GM19397 (cell line): ENCODE data around the gene WFDC8.

ENCODE experiments used
- ATAC-seq: cut with Tn5 transposase; IDR thresholded peaks from one replicate; pipeline ENCODE4 v1.9.1; 2021; ENCODE audit warnings: mild to moderate bottlenecking, moderate library complexity; ENCODE audit not compliant: unreplicated experiment

Gene WFDC8

GRCh38 chr20:45550765-45551164 is 28.3 kb downstream of the WFDC8 start:
- no peak for ATAC-seq

DNA sequence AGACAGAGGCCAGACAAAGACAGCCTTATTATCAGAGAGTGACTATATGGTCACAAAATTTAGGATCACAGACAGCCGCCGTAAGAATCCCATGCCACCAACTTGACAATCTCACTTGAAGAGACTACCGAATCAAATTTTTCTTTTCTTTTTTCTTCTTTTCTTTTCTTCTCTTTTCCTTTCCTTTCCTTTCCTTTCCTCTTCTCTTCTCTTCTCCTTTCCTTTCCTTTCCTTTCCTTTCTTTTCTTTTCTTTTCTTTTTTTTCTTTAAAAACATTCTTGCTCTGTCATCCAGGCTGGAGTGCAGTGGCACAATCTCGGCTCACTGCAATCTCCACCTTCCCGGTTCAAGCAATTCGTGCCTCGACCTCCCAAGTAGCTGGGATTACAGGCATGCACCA is 30.7 kb downstream of the WFDC8 start:
- ATAC-seq, result no peak

DNA sequence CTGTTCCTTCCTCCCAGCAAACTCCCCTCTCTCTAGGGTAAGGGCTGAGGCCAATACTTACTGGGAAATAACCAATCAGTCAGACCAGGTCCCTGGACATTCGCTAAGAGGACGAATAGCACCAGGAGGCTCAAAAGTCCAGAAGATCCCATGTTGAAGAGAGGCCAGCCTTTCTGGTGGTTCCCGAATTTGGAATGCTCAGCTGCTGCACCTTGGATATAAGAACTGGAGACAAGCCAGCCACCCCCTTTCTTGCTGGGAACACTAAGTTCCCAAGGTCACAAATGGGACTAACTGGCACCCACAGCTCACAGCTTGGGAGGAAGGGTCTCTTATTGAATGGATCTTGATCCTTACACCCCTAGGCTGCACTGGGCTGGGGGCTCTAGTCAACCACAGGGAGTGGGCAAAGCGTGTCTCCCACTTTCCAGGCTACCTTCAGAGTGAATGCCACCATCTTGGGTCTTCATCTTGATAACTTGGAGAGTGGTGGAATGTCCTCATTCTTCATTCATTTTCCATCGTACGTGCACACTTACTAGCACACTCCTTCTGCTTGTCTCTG is 31.8 kb downstream of the WFDC8 start, which contains the start of gene EPPIN:
Gene EPPIN (minus strand): TSS at position 196 of the 565 bp plus-strand sequence. CDS start 44 bp downstream, at position 152.
- ATAC-seq, result no peak

GRCh38 chr20:45545754-45546453 is 33.2 kb downstream of the WFDC8 start:
- no peak for ATAC-seq

GRCh38 chr20:45545351-45545750 is 33.7 kb downstream of the WFDC8 start:
- ATAC-seq, result no peak

DNA sequence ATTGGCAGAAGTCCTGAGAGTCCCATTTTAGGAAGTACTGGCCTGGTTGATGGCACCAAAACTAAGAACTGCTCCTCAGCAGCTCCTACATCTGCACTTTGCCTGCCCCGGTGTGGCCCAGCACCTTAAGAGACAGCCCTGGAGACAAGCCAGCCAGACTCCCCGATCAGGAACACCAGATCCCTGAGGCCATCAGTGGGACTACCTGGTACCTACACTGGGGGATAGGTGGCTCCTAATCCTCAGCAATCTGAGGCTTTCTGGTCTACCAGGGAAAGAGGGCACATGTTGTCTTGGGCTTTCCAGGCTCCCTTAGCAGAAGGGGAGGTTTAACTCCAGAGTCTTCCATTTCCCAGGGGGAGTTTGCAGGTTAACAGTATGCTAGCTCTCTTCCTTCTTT is 39.7 kb downstream of the WFDC8 start, which contains the start of gene WFDC6:
Gene WFDC6 (minus strand): TSS at position 101 of the 400 bp plus-strand sequence. CDS start 75 bp downstream, at position 26.
- ATAC-seq, result no peak

DNA sequence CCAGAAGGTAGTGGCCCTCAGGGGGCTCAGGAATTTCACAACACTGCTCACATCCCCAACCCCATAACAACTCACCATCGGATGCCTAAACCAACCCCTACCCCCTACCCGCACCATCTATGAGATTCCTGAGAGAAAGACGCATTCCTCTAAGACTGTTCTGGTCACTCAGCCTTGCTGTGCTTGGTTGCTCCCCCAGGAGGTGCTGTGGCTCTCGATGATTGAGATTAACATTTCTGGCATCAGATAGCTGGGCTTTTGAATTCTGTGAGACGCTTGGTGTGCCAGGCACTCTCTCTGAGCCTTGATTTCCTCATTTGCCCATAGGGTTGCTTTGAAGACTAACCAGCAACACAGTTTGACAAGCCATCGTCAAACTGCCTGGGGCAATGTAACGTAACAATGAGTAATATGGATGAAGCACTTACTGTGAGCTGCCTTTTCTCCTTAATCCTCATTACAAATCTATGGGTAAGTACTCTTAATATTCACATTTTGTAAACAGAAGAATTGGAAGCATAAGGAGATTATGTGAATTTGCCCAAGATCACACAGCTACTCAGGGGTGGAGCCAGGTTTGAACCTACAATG is 40.8 kb downstream of the WFDC8 start:
- no peak for ATAC-seq

DNA sequence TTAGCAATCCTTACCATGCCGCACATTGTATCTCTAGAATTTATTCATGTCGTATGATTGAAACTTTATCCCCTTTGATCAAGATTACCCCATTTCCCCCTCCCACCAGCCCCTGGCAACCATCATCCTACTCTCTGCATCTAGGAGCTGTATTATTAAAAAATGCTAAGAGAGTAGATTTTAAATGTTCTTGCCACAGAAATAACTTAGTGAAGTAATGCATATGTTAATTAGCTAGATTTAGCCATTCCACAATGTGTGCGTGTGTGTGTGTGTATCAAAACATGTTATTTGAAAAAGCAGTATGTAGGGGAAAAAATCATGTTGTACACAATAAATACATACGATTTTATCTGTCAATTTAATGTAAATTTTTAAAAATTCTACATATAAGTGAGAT is 51.8 kb downstream of the WFDC8 start:
- no peak for ATAC-seq

DNA sequence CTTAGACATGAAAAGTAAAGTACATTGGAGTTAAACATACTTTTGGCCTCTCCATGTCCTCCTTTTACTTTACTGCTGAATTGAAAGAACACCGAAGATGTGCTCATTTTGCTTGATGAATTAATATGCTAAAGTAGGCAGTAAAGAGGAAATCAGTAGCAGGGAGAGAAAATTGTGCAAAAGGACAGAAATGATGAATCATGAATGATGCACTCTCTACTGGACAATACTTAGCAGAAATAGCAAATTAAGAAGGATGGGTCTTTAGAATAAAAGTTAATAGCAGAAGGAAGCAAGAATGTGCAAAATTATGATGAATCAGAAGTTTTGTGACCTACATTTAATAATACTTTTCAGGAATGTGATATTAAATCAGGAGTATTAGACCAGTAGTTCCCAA is 55.3 kb downstream of the WFDC8 start:
- no peak for ATAC-seq

DNA sequence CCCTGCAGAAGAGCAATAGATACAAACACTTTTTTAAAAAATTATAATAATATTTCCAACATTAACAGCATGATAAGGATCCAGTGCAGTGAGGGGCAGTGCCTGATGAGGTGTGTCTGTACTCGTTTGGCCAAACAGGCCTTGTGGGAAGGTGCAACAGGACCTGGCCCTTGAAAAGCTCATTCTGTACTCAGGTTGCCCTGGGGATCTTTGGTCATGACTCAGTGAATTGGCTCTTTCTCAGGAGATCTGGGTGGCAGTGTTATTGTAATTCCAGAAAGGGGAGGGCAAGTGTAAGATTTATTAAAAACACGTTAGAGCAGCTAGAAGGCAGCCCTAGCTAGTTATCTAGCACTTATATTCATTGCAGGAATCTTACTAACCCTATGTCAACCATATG is 60.8 kb downstream of the WFDC8 start:
- no peak for ATAC-seq

GRCh38 chr20:45515147-45515913 is 63.8 kb downstream of the WFDC8 start, which contains the start of gene SPINT3:
SPINT3 (minus strand) TSS chr20:45515622; CDS start chr20:45515608, 14 bp downstream.
- ATAC-seq, result no peak

GRCh38 chr20:45510242-45510862 is 68.7 kb downstream of the WFDC8 start:
- no peak for ATAC-seq

GRCh38 chr20:45509091-45509490 is 70.0 kb downstream of the WFDC8 start:
- no peak for ATAC-seq

DNA sequence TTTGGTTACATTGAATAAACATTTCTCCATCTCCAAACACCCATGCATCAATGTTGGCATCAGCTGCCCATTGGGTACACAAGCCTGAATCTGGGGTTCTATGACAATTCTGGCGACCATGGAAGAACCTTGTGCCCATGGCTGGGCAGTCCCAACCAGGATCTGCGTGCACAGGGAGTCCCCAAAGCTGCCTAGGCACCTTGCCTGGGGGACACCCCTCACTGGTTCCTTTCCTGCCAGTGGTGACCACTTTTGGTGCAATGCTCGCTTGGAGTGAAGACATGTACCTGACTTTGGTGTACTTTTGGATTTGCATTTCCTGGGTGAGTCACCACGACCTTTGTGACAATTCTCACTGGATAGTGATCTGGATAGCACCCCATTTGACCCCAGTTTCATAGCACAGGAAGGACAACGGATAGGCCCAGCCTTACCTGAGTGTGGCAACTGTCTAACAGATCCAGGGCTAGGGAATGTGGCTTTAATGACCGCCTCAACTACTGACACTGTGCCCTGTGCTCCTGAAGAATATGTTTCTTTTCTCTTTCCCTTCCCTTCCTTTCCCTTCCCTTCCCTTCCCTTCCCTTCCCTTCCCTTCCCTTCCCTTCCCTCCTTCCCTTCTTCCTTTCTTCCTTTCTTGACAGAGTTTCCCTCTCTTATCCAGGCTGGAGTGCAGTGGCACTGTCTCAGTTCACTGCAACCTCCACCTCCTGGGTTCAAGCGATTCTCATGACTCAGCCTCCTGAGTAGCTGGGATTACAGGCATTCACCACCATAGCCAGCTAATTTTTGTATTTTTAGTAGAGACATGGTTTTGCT is 70.8 kb downstream of the WFDC8 start:
- ATAC-seq, result no peak

DNA sequence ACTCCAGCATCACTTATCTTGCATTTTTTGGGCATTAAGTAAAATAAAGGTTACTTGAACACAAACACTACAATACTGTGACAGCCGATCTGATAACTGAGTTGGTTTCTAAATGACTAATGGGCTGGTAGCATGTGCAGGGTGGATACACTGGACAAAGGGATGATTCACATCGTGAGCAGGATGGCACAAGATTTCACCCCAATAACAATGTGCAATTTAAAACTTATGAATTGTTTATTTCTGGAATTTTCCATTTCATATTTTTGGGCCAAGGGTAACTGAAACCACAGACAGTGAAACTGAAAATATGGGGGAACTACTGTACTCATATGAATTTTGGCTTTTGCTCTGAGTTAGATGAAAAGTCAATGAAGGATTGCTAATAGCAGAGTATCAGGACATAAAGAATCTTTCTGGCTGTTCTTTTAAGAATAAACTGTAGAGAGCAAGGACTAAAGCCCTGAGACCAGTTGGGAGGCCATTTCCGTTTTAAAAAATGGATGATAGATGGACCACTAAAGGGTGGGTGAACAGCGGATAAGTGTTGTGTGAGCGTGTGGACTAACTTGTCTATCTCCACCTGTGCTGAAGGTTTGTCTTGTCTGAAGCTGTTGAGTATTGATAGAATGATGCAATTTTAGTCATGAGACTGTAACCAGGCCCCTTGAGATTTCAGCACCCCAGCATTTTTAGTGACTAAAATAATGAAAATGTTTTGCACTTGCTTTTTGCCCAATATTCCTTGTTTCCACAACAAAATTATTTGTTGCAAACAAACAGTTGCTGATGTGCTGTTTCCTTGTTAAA is 71.9 kb downstream of the WFDC8 start:
- ATAC-seq, result no peak

GRCh38 chr20:45506398-45506797 is 72.7 kb downstream of the WFDC8 start:
- no peak for ATAC-seq

DNA sequence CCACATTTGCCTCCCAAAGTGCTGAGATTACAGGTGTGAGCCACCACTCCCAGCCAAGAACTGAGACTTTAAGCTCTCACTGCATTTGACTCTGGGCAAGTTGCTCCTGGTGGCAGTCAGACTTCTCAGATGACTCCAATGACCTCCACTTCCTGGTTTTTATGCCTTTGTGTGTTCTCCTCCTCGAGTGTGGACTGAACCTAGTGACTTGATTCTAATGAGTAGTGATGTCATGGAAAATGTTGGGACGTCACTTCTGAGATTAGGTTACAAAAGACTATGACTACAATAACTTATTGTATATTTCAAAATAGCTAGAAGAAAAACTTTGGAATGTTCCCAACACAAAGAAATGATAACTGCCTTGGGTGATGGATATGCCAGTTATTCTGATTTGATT is 75.7 kb downstream of the WFDC8 start:
- ATAC-seq, result no peak

GRCh38 chr20:45502561-45502960 is 76.5 kb downstream of the WFDC8 start:
- ATAC-seq, result no peak
